ENCODE measurements around the gene ZNF609. TPM values are rescaled to one million over a fixed set of nuclear protein-coding genes. Genes with fewer than 3 reads are reported as not detected.

The ZNF609 gene
- total and polyA plus RNA-seq, 2 experiments from 2014 or later, result 6.3 to 11.3 TPM

DNA sequence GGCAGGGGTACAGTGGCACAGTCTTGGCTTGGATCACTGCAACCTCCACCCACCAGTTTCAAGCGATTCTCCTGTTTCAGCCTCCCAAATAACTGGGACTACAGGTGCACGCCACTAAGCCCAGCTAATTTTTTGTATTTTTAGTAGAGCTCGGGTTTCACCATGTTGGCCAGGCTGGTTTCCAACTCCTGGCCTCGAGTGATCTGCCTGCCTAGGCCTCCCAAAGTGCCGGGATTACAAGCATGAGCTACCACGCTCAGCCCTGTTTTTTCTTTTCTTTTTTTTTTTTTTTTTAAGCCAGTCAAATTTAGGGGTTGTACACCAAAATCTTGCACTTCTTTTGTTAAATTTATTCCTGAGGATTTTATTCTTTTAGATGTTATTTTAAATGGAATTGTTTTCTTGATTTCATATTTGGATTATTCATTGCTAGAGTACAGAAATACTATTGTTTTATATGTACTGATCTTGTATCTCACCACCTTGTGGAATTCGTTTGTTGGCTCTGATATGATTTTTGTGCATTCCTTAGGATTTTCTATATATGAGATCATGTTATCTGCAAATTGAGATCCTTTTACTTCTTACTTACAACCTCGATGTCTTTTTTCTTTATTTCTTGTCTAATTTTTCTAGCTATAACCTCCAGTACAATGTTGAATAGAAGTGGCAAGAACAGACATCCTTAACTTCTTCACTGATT, 65.6 kb downstream of the ZNF609 start:
- Histone ChIP-seq H3K4me2 (ENCODE audit: unreplicated experiment) (peak overlapping the region; percentile 25), H4K20me1 (ENCODE audit: insufficient read depth) (peaks cover 14% of the 10 kb centered on the region; the same call in 1 of the 2 replicates), H3K9me3 (ENCODE audit: low read depth) (no peaks in the 10 kb centered on the region), H3K9ac (no peak overlapping the region), H3K9me2 (ENCODE audit: insufficient read depth) (no peaks in the 10 kb centered on the region), H3K4me1 (ENCODE audit: insufficient read depth) (peaks cover 44% of the 10 kb centered on the region), H3K79me2 (ENCODE audit: insufficient read depth) (peaks cover 92% of the 10 kb centered on the region), H3F3A (ENCODE audit: insufficient read depth) (peaks cover 49% of the 10 kb centered on the region), H3K27me3 (replicated peaks; ENCODE audit: insufficient read depth) (no peaks in the 10 kb centered on the region), H3K36me3 (ENCODE audit: low read depth) (no peaks in the 10 kb centered on the region), H3K4me3 (no peak overlapping the region), H3K27ac (no peak overlapping the region), H2AFZ (no peak overlapping the region)
- in situ Hi-C loops (cut with MboI), result no loop called here
- 80% methylated on average over 8 of the region's 8 CpGs for WGBS, 2 experiments (ENCODE audit: low coverage in 1 of 2, low lambda C conversion rate in 2 of 2, missing lambda C conversion rate in 2 of 2)
- TF ChIP-seq EZH2phosphoT487 (IDR thresholded peaks at IDR 0.05; ENCODE audit: insufficient read depth, low read depth), result no peak
- TF ChIP-seq EZH2 (IDR thresholded peaks at IDR 0.05; ENCODE audit: insufficient read depth, poor library complexity, severe bottlenecking), result no peak
- DNase-seq, result no peak

DNA sequence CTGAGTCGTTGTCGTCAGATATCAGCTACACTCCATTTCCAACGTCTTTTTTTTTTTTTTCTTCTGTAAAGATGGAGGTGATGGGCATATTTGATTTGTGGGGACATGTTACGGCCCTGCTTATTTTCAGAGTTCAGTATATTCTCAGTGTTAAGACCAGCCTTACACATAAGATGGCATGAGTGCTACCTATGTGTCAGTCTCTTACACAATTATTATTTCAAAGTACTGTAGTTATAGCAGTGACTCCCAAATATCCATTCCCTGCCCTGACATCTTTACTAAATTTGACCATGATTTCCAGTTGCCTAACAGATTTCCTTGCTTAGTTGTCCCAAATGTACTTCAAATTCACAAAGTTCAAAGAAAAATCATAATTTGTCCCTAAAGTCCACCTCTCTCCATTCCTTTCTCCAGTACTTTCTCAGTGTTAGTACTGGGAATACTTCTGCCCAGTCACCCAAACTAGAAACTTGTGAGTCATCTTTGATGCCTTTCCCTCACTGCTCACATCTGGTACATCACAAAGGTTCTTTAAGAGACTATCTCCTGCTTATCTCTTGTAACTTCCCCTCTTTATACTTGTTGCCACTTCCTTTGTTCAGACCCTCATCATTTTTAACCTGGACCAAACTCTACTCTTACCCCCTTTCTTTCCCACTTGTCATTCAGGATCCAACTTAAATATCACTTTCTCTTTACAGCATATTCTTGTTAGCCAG, 67.0 kb downstream of the ZNF609 start:
- H3K4me2 ChIP-seq (ENCODE audit: unreplicated experiment), result peak overlapping the region; percentile 29
- H3K79me2 ChIP-seq (ENCODE audit: insufficient read depth), result peaks cover 94% of the 10 kb centered on the region

DNA sequence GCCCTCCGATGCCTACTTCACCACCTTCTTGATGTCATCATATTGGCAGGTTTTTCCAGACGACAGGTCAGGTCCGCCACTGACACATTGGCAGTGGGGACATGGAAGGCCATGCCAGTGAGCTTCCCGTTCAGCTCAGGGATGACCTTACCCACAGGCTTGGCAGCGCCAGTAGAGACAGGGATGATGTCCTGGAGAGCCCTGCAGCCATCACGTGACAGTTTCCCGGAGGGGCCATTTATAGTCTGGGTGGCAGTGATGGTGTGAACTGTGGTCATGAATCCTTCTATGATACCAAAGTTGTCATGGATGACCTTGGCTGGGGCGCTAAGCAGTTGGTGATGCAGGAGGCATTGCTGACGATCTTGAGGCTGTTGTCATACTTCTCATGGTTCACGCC, 68.5 kb downstream of the ZNF609 start:
- Histone ChIP-seq H3K9ac (no peak overlapping the region), H3K4me2 (ENCODE audit: unreplicated experiment) (no peak overlapping the region), H3F3A (ENCODE audit: insufficient read depth) (peaks cover 33% of the 10 kb centered on the region), H3K27me3 (replicated peaks; ENCODE audit: insufficient read depth) (no peaks in the 10 kb centered on the region), H2AFZ (no peak overlapping the region), H3K36me3 (ENCODE audit: low read depth) (no peaks in the 10 kb centered on the region), H4K20me1 (ENCODE audit: insufficient read depth) (peaks cover 3% of the 10 kb centered on the region; the same call in 1 of the 2 replicates), H3K27ac (no peak overlapping the region), H3K4me3 (no peak overlapping the region), H3K9me2 (ENCODE audit: insufficient read depth) (no peaks in the 10 kb centered on the region), H3K4me1 (ENCODE audit: insufficient read depth) (peaks cover 25% of the 10 kb centered on the region), H3K9me3 (ENCODE audit: low read depth) (no peaks in the 10 kb centered on the region), H3K79me2 (ENCODE audit: insufficient read depth) (peaks cover 94% of the 10 kb centered on the region)
- no peak for TF ChIP-seq EZH2 (IDR thresholded peaks at IDR 0.05; ENCODE audit: insufficient read depth, poor library complexity, severe bottlenecking)
- TF ChIP-seq EZH2phosphoT487 (IDR thresholded peaks at IDR 0.05; ENCODE audit: insufficient read depth, low read depth), result no peak
- in situ Hi-C loops (cut with MboI), result no loop called here
- 91 to 92% methylated on average over 10 of the region's 10 CpGs for WGBS, 2 experiments (ENCODE audit: low coverage in 1 of 2, low lambda C conversion rate in 2 of 2, missing lambda C conversion rate in 2 of 2)
- no peak for DNase-seq

More for the DNA sequence above, 67.0 kb downstream of the ZNF609 start:
- no peaks in the 10 kb centered on the region for H3K9me3 ChIP-seq (ENCODE audit: low read depth)
- H3K27ac ChIP-seq, result peak overlapping the region; percentile 54
- no peaks in the 10 kb centered on the region for H3K27me3 ChIP-seq (replicated peaks; ENCODE audit: insufficient read depth)
- no peaks in the 10 kb centered on the region for H3K9me2 ChIP-seq (ENCODE audit: insufficient read depth)
- no peaks in the 10 kb centered on the region for H3K36me3 ChIP-seq (ENCODE audit: low read depth)
- WGBS, 2 experiments (ENCODE audit: low coverage in 1 of 2, low lambda C conversion rate in 2 of 2, missing lambda C conversion rate in 2 of 2), result 73 to 78% methylated on average over 4 of the region's 4 CpGs
- H2AFZ ChIP-seq, result no peak overlapping the region
- no peak overlapping the region for H3K4me3 ChIP-seq
- H3F3A ChIP-seq (ENCODE audit: insufficient read depth), result peaks cover 36% of the 10 kb centered on the region
- no peak for TF ChIP-seq EZH2 (IDR thresholded peaks at IDR 0.05; ENCODE audit: insufficient read depth, poor library complexity, severe bottlenecking)
- no peak for TF ChIP-seq EZH2phosphoT487 (IDR thresholded peaks at IDR 0.05; ENCODE audit: insufficient read depth, low read depth)
- peak; percentile 85 for DNase-seq
- in situ Hi-C loops (cut with MboI), result no loop called here
- H3K9ac ChIP-seq, result no peak overlapping the region
- peaks cover 29% of the 10 kb centered on the region for H3K4me1 ChIP-seq (ENCODE audit: insufficient read depth)
- H4K20me1 ChIP-seq (ENCODE audit: insufficient read depth), result peaks cover 9% of the 10 kb centered on the region; the same call in 1 of the 2 replicates

DNA sequence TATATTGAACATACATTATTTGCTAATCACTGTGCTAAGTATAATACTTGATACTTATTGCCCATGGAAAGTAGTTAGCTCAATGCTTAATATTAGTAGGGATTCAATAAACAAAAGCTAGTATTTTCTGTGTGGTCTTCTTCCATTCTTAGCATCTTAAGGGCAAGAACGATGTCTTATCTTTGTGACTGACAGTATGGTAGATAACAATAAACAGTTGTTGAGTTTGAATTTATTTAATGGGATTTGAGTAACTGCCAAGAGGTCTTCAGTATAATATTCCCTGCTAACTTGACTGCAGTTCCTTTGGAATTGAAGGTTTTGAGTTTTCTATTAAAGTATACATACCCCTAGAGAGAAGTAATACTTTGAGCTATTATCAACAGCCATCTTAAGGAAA, 70.1 kb downstream of the ZNF609 start:
- H3K4me1 ChIP-seq (ENCODE audit: insufficient read depth), result peaks cover 27% of the 10 kb centered on the region
- WGBS, 2 experiments (ENCODE audit: low coverage in 1 of 2, low lambda C conversion rate in 2 of 2, missing lambda C conversion rate in 2 of 2), result 97 to 100% methylated on average over 1 of the region's 1 CpG
- no peaks in the 10 kb centered on the region for H3K27me3 ChIP-seq (replicated peaks; ENCODE audit: insufficient read depth)
- H3F3A ChIP-seq (ENCODE audit: insufficient read depth), result peaks cover 27% of the 10 kb centered on the region
- no peak overlapping the region for H3K4me3 ChIP-seq
- H3K27ac ChIP-seq, result no peak overlapping the region
- H3K79me2 ChIP-seq (ENCODE audit: insufficient read depth), result peaks cover 94% of the 10 kb centered on the region
- H3K9me3 ChIP-seq (ENCODE audit: low read depth), result no peaks in the 10 kb centered on the region
- no peak overlapping the region for H3K9ac ChIP-seq
- no peak overlapping the region for H3K4me2 ChIP-seq (ENCODE audit: unreplicated experiment)
- no peaks in the 10 kb centered on the region for H3K9me2 ChIP-seq (ENCODE audit: insufficient read depth)
- no peak overlapping the region for H2AFZ ChIP-seq
- no peaks in the 10 kb centered on the region for H4K20me1 ChIP-seq (ENCODE audit: insufficient read depth)
- no peak for DNase-seq
- TF ChIP-seq EZH2phosphoT487 (IDR thresholded peaks at IDR 0.05; ENCODE audit: insufficient read depth, low read depth) (no peak), EZH2 (IDR thresholded peaks at IDR 0.05; ENCODE audit: insufficient read depth, poor library complexity, severe bottlenecking) (no peak)
- in situ Hi-C loops (cut with MboI), result no loop called here
- H3K36me3 ChIP-seq (ENCODE audit: low read depth), result no peaks in the 10 kb centered on the region
